GM12878 (cell line): ENCODE results near the gene ITIH1.

Experiments
- CTCF ChIP-seq, 3 experiments: IDR thresholded peaks in 2 of 3; conservative IDR thresholded peaks in 1 of 3; 2 replicates each; pipeline ENCODE4 v1.5.1; 2011; ENCODE audit warnings: low read depth in 3 of 3, low read length in 3 of 3, mild to moderate bottlenecking in 3 of 3, control low read depth in 2 of 3, moderate library complexity in 2 of 3, inconsistent platforms in 1 of 3, mixed read lengths in 1 of 3; ENCODE audit not compliant: control insufficient read depth in 2 of 3, insufficient read depth in 1 of 3; ENCODE audit errors: extremely low read depth in 1 of 3
- ETV6 ChIP-seq, 2 experiments: fragments of 450-650 bp in 1 of 2; IDR thresholded peaks in 1 of 2; conservative IDR thresholded peaks in 1 of 2; 2 replicates each; pipeline ENCODE4 v1.6.1; 2014; ENCODE audit warnings: antibody characterized with exemption in 1 of 2, borderline replicate concordance in 1 of 2, low read depth in 1 of 2, mild to moderate bottlenecking in 1 of 2, moderate library complexity in 1 of 2
- FOXM1 ChIP-seq: IDR thresholded peaks from 2 replicates; pipeline ENCODE4 v1.6.1; 2012; ENCODE audit warnings: low read depth, mild to moderate bottlenecking, inconsistent platforms, low read length, moderate library complexity
- POLR2A ChIP-seq: IDR thresholded peaks from 2 replicates; pipeline ENCODE4 v1.6.1; 2011; ENCODE audit warnings: low read depth, mild to moderate bottlenecking, low read length

- TF ChIP-seq ETV6 (conservative IDR thresholded peaks at IDR 0.05 in 1 of 2, IDR thresholded peaks at IDR 0.05 in 1 of 2; ENCODE audit: borderline replicate concordance in 1 of 2, low read depth in 1 of 2) (no peak), CTCF (IDR thresholded peaks at IDR 0.05 in 2 of 3, conservative IDR thresholded peaks at IDR 0.05 in 1 of 3; ENCODE audit: control insufficient read depth in 2 of 3, extremely low read depth in 1 of 3, insufficient read depth in 1 of 3, low read depth in 3 of 3, low read length in 3 of 3) (no peak), FOXM1 (no peak), POLR2A (no peak)
Observed at GRCh38 chr3:52796411-52796810, 19.0 kb downstream of the ITIH1 start.
